ENCODE results near the gene GRAMD1C.
A peak's percentile ranks its signal among the peaks of the same experiment; 100 is the strongest.
"Not testable (repeated sequence)": the region's sequence is repeated elsewhere in the genome, so short reads cannot be mapped to it uniquely, and the experiment has no call there.

Gene GRAMD1C

GRCh38 chr3:113838631-113839209 is at the start of gene GRAMD1C:
Gene GRAMD1C (plus strand): TSS chr3:113838788. CDS start chr3:113838910, 122 bp downstream.
- peak; percentile 64 to 69 for DNase-seq (ENCODE audit: low read depth in 2 of 2)

- no peak for DNase-seq (ENCODE audit: low read depth in 2 of 2)
These were observed 47.2 kb upstream of the GRAMD1C start for GRCh38 chr3:113791381-113791780.

- no peak for DNase-seq (ENCODE audit: low read depth in 2 of 2)
These were observed 44.1 kb upstream of the GRAMD1C start for GRCh38 chr3:113794526-113794925.

- DNase-seq (ENCODE audit: low read depth in 2 of 2): no peak
These were observed 42.9 kb upstream of the GRAMD1C start for GRCh38 chr3:113795693-113796092.

- DNase-seq (ENCODE audit: low read depth in 2 of 2): no peak
These were observed 35.7 kb upstream of the GRAMD1C start for GRCh38 chr3:113802795-113803455.

GRCh38 chr3:113804661-113805060 is 33.9 kb upstream of the GRAMD1C start:
- no peak for DNase-seq (ENCODE audit: low read depth in 2 of 2)

GRCh38 chr3:113805249-113805648 is 33.3 kb upstream of the GRAMD1C start:
- DNase-seq (ENCODE audit: low read depth in 2 of 2): no peak

GRCh38 chr3:113812854-113813253 is 25.7 kb upstream of the GRAMD1C start:
- DNase-seq (ENCODE audit: low read depth in 2 of 2): no peak

- DNase-seq (ENCODE audit: low read depth in 2 of 2): no peak
These were observed 18.7 kb upstream of the GRAMD1C start for GRCh38 chr3:113819866-113820265.

- DNase-seq (ENCODE audit: low read depth in 2 of 2): peak in 1 of 2 experiments; percentile 9
These were observed 13.5 kb upstream of the GRAMD1C start for GRCh38 chr3:113825090-113825489.

- no peak for DNase-seq (ENCODE audit: low read depth in 2 of 2)
These were observed 10.0 kb upstream of the GRAMD1C start for GRCh38 chr3:113828600-113828999.

GRCh38 chr3:113829576-113830354 is 8.8 kb upstream of the GRAMD1C start:
- DNase-seq (ENCODE audit: low read depth in 2 of 2): no peak

GRCh38 chr3:113831103-113831355 is 7.6 kb upstream of the GRAMD1C start:
- no peak for DNase-seq (ENCODE audit: low read depth in 2 of 2)

GRCh38 chr3:113832477-113833164 is 6.0 kb upstream of the GRAMD1C start:
- no peak for DNase-seq (ENCODE audit: low read depth in 2 of 2)

GRCh38 chr3:113834983-113835382 is 3.6 kb upstream of the GRAMD1C start:
- no peak for DNase-seq (ENCODE audit: low read depth in 2 of 2)

GRCh38 chr3:113839551-113839950 is 963 bp downstream of the GRAMD1C start:
- DNase-seq (ENCODE audit: low read depth in 2 of 2): no peak

- peak in 1 of 2 experiments; percentile 12 for DNase-seq (ENCODE audit: low read depth in 2 of 2)
These were observed 6.1 kb downstream of the GRAMD1C start for GRCh38 chr3:113844622-113845222.

- no peak for DNase-seq (ENCODE audit: low read depth in 2 of 2)
These were observed 8.7 kb downstream of the GRAMD1C start for GRCh38 chr3:113847247-113847646.

GRCh38 chr3:113847664-113848461 is 9.3 kb downstream of the GRAMD1C start:
- no peak for DNase-seq (ENCODE audit: low read depth in 2 of 2)

GRCh38 chr3:113849071-113849470 is 10.5 kb downstream of the GRAMD1C start:
- not testable (repeated sequence) for DNase-seq (ENCODE audit: low read depth in 2 of 2)

GRCh38 chr3:113849841-113850240 is 11.3 kb downstream of the GRAMD1C start:
- DNase-seq (ENCODE audit: low read depth in 2 of 2): not testable (repeated sequence)

Data from fibroblast of skin of left biceps (primary cell).